NCI-H2107 treated with DMSO at 0.1 percent for 48 hours (cell line): ENCODE results near the gene UBXN7.
"Not testable (repeated sequence)": the region's sequence is repeated elsewhere in the genome, so short reads cannot be mapped to it uniquely, and the experiment has no call there.

Experiments
- DNase-seq: peaks from one replicate; lab custom pipeline; 2025; ENCODE audit not compliant: unreplicated experiment; lab: John Stamatoyannopoulos, UW

The UBXN7 gene

GRCh38 chr3:196356556-196356955 is 75.7 kb downstream of the UBXN7 start:
- DNase-seq: no peak

- DNase-seq: no peak
These were observed 76.6 kb downstream of the UBXN7 start for GRCh38 chr3:196355668-196356067.

GRCh38 chr3:196354132-196354531 is 78.1 kb downstream of the UBXN7 start:
- no peak for DNase-seq

- DNase-seq: no peak
These were observed 80.7 kb downstream of the UBXN7 start for GRCh38 chr3:196351541-196351940.

GRCh38 chr3:196350067-196350466 is 82.2 kb downstream of the UBXN7 start:
- DNase-seq: no peak

GRCh38 chr3:196348698-196349097 is 83.5 kb downstream of the UBXN7 start:
- DNase-seq: no peak

GRCh38 chr3:196344663-196345062 is 87.6 kb downstream of the UBXN7 start:
- DNase-seq: no peak

GRCh38 chr3:196343917-196344316 is 88.3 kb downstream of the UBXN7 start:
- DNase-seq: not testable (repeated sequence)

GRCh38 chr3:196341137-196341536 is 91.1 kb downstream of the UBXN7 start:
- no peak for DNase-seq

GRCh38 chr3:196340466-196340865 is 91.8 kb downstream of the UBXN7 start:
- no peak for DNase-seq

GRCh38 chr3:196339493-196340254 is 92.6 kb downstream of the UBXN7 start:
- DNase-seq: no peak

GRCh38 chr3:196339044-196339443 is 93.2 kb downstream of the UBXN7 start:
- DNase-seq: no peak

- peak; percentile 21 for DNase-seq
These were observed 95.7 kb downstream of the UBXN7 start for GRCh38 chr3:196336319-196337145.

- DNase-seq: no peak
These were observed 96.7 kb downstream of the UBXN7 start for GRCh38 chr3:196335503-196335948.

- DNase-seq: no peak
These were observed 97.2 kb downstream of the UBXN7 start for GRCh38 chr3:196334982-196335381.

- DNase-seq: no peak
These were observed 100.1 kb downstream of the UBXN7 start for GRCh38 chr3:196332168-196332567.

- DNase-seq: no peak
These were observed 104.8 kb downstream of the UBXN7 start for GRCh38 chr3:196327405-196327804.

- DNase-seq: no peak
These were observed 105.3 kb downstream of the UBXN7 start for GRCh38 chr3:196326936-196327335.

- DNase-seq: no peak
These were observed 108.5 kb downstream of the UBXN7 start for GRCh38 chr3:196323691-196324090.

- no peak for DNase-seq
These were observed 109.2 kb downstream of the UBXN7 start for GRCh38 chr3:196323016-196323415.

GRCh38 chr3:196321162-196321561 is 111.1 kb downstream of the UBXN7 start:
- no peak for DNase-seq

- DNase-seq: no peak
These were observed 112.1 kb downstream of the UBXN7 start for GRCh38 chr3:196320137-196320536.
